Stimulated activated naive CD8-positive, alpha-beta T cell treated with anti-CD3 and anti-CD28 coated beads, Interleukin-15, Interleukin-2, amounts not matched to agents 100 ng/mL and 50 ng/mL, for 24 hours (primary cell): ENCODE measurements around the gene XPR1.
A peak's percentile ranks its signal among the peaks of the same experiment; 100 is the strongest.

Source experiments
- H3K27ac Mint-ChIP-seq: one replicate; pipeline ENCODE4 v1.8.0; 2021; ENCODE audit warnings: mild to moderate bottlenecking, mixed read lengths
- H3K27me3 Mint-ChIP-seq: one replicate; pipeline ENCODE4 v1.8.0; 2021; ENCODE audit warnings: mixed read lengths
- H3K36me3 Mint-ChIP-seq: one replicate; pipeline ENCODE4 v1.8.0; 2021; ENCODE audit warnings: low read depth, mixed read lengths
- H3K4me1 Mint-ChIP-seq: one replicate; pipeline ENCODE4 v1.8.0; 2021; ENCODE audit warnings: low read depth, mixed read lengths
- H3K4me3 Mint-ChIP-seq: one replicate; pipeline ENCODE4 v1.8.0; 2021; ENCODE audit warnings: mild to moderate bottlenecking, mixed read lengths
- H3K9me3 Mint-ChIP-seq: one replicate; pipeline ENCODE4 v1.8.0; 2021; ENCODE audit warnings: mixed read lengths

Gene XPR1

DNA sequence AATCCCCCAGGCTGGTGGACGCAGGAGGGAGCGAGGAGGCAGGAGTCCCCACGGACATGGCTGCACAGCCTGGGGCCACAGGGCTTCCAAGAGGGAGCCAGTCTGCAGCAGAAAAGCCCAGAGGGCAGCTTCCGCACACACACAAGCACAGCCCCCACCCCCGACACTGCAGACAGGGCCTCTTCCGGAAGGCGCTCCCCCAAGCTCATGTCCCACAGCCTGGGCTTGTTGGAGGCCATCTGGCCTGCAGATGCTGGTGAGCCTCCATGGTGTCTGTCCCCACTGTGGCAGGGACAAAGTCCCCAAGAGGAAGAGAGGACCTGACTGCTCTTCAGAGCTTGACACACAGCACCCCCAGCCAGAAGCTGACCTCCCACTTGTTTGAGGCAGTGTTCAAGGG, 267.4 kb downstream of the XPR1 start:
- Mint-ChIP-seq H3K27me3 (no peaks in the 10 kb centered on the region), H3K27ac (no peak overlapping the region), H3K36me3 (no peaks in the 10 kb centered on the region), H3K9me3 (no peaks in the 10 kb centered on the region), H3K4me3 (no peak overlapping the region), H3K4me1 (no peaks in the 10 kb centered on the region)

DNA sequence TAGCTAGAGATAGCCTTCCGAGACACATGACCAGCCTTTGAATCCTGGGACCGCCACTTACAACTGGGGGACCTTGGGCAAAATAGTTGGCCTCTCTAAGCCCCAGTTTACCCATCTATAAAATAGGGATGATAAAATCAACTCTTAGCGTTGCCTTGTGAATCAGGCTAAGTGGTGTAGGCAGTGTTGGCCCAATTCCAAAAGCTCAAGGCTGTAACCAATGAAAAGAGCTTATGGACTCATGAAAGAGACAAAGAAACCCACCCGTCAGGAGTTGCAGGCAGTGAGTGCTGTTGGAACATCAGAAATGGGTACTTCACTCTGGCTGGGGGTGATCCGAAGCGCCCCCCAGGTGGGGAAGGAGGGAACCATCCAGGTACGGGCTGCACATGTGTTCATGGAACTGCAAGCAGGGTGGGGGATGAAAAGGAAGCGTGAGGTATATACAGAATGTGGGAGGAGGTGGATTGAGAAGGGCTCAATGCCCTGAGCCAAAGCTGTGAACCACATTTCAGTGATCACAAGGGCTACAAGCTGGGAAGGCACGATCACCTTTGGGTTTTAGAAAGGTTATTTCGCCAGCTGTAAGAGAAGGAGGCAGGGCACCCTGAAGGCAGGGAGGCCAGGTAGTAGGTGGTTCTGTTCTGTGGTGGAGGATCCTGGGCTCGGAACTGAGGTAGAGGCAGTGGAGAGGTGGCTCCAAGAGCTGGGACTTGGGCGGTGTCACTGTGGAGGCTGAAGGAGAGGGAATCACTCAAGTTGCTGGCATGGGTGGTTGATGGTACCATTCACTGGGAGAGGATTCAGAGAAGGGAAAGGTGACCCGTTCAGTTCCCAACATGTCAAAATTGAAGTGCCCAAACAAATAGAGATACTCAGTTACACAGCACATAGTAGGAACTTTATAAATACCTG, 269.5 kb downstream of the XPR1 start:
- Mint-ChIP-seq H3K4me1 (no peaks in the 10 kb centered on the region), H3K27ac (no peak overlapping the region), H3K36me3 (no peaks in the 10 kb centered on the region), H3K27me3 (no peaks in the 10 kb centered on the region), H3K9me3 (no peaks in the 10 kb centered on the region), H3K4me3 (no peak overlapping the region)

- Mint-ChIP-seq H3K4me1 (no peaks in the 10 kb centered on the region), H3K36me3 (no peaks in the 10 kb centered on the region), H3K4me3 (no peak overlapping the region), H3K27ac (no peak overlapping the region), H3K27me3 (no peaks in the 10 kb centered on the region), H3K9me3 (no peaks in the 10 kb centered on the region)
These were observed 270.7 kb downstream of the XPR1 start for GRCh38 chr1:180902541-180902940.

- no peak overlapping the region for H3K27ac Mint-ChIP-seq
These were observed 274.1 kb downstream of the XPR1 start for GRCh38 chr1:180905927-180906326.

GRCh38 chr1:180906511-180906910, 274.7 kb downstream of the XPR1 start:
- no peaks in the 10 kb centered on the region for H3K9me3 Mint-ChIP-seq
- H3K4me3 Mint-ChIP-seq: no peak overlapping the region
- H3K4me1 Mint-ChIP-seq: no peaks in the 10 kb centered on the region
- H3K27ac Mint-ChIP-seq: no peak overlapping the region
- H3K36me3 Mint-ChIP-seq: no peaks in the 10 kb centered on the region
- H3K27me3 Mint-ChIP-seq: peaks cover 5% of the 10 kb centered on the region

More at GRCh38 chr1:180905927-180906326, 274.1 kb downstream of the XPR1 start:
- Mint-ChIP-seq H3K4me3 (no peak overlapping the region), H3K36me3 (no peaks in the 10 kb centered on the region), H3K9me3 (no peaks in the 10 kb centered on the region), H3K4me1 (no peaks in the 10 kb centered on the region), H3K27me3 (no peaks in the 10 kb centered on the region)

- no peaks in the 10 kb centered on the region for H3K4me1 Mint-ChIP-seq
- no peak overlapping the region for H3K4me3 Mint-ChIP-seq
- H3K27me3 Mint-ChIP-seq: peaks cover 13% of the 10 kb centered on the region
- H3K9me3 Mint-ChIP-seq: no peaks in the 10 kb centered on the region
- H3K27ac Mint-ChIP-seq: no peak overlapping the region
- H3K36me3 Mint-ChIP-seq: no peaks in the 10 kb centered on the region
These were observed 275.7 kb downstream of the XPR1 start for GRCh38 chr1:180907313-180908055.

- Mint-ChIP-seq H3K36me3 (no peaks in the 10 kb centered on the region), H3K9me3 (no peaks in the 10 kb centered on the region), H3K4me3 (no peak overlapping the region), H3K27me3 (peaks cover 13% of the 10 kb centered on the region), H3K27ac (no peak overlapping the region), H3K4me1 (no peaks in the 10 kb centered on the region)
These were observed 276.4 kb downstream of the XPR1 start for GRCh38 chr1:180908074-180908765.

- H3K36me3 Mint-ChIP-seq: no peaks in the 10 kb centered on the region
- peaks cover 21% of the 10 kb centered on the region for H3K27me3 Mint-ChIP-seq
- no peaks in the 10 kb centered on the region for H3K4me1 Mint-ChIP-seq
- no peak overlapping the region for H3K27ac Mint-ChIP-seq
- no peak overlapping the region for H3K4me3 Mint-ChIP-seq
- no peaks in the 10 kb centered on the region for H3K9me3 Mint-ChIP-seq
These were observed 277.2 kb downstream of the XPR1 start for GRCh38 chr1:180909005-180909414.

- peaks cover 25% of the 10 kb centered on the region for H3K27me3 Mint-ChIP-seq
- no peaks in the 10 kb centered on the region for H3K4me1 Mint-ChIP-seq
These were observed 277.7 kb downstream of the XPR1 start for GRCh38 chr1:180909462-180909976.

GRCh38 chr1:180911640-180912191, 279.9 kb downstream of the XPR1 start:
- Mint-ChIP-seq H3K27ac (no peak overlapping the region), H3K4me3 (peak overlapping the region; percentile 43), H3K27me3 (peaks cover 33% of the 10 kb centered on the region)

More at GRCh38 chr1:180909462-180909976, 277.7 kb downstream of the XPR1 start:
- Mint-ChIP-seq H3K4me3 (no peak overlapping the region), H3K27ac (no peak overlapping the region), H3K36me3 (no peaks in the 10 kb centered on the region), H3K9me3 (no peaks in the 10 kb centered on the region)

GRCh38 chr1:180912211-180912800, 280.5 kb downstream of the XPR1 start:
- Mint-ChIP-seq H3K27ac (no peak overlapping the region), H3K4me1 (no peaks in the 10 kb centered on the region), H3K9me3 (no peaks in the 10 kb centered on the region), H3K36me3 (no peaks in the 10 kb centered on the region), H3K27me3 (peaks cover 33% of the 10 kb centered on the region), H3K4me3 (peak overlapping the region; percentile 43)

More at GRCh38 chr1:180911640-180912191, 279.9 kb downstream of the XPR1 start:
- Mint-ChIP-seq H3K4me1 (no peaks in the 10 kb centered on the region), H3K9me3 (no peaks in the 10 kb centered on the region), H3K36me3 (no peaks in the 10 kb centered on the region)

DNA sequence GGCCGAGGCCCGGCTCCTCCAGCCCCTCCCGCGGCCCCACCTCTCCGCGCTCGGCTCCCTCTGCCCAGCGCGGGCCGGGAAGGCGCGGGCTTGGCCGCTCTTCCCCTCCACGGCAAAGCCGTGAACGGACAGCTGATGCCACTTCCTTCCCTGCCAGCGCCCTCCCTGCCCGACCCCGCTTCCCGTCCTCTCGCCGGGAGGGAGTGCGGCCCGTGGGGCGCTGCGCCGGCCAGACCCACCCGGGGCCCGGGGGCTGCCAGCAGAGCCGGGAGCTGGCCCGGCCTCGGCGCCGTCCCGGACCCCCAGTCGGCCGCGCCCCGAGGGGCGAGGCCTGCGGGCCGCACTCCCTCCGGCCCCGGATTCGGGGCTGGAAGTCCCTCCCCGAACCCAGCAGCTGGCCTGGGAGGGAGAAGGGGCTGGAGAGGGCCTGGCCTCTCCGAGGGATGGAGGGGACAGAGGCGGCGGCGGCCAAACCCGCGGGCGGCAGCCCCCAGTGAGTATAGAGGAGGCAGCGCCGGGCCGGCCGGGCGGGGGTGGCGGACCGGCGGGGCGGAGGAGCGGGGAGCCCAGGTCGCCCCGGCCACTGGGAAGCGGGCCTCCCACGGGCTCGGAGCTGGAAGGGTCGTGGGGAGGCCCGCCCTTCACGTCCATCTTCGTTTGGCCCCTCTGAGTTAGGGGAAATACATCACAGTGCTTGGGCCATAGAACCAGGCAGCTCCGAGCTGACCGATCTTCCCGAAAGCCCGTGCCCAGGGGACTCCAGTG, 281.2 kb downstream of the XPR1 start, which contains the start of gene KIAA1614:
Gene KIAA1614, plus strand, starts transcription at position 97 of the 765 bp plus-strand sequence. Its CDS starts 347 bp downstream, at position 444.
- Mint-ChIP-seq H3K4me3 (peak within 1 kb of the TSS; percentile 49), H3K27me3 (peaks cover 33% of the 10 kb centered on the region), H3K9me3 (no peaks in the 10 kb centered on the region), H3K27ac (no peak within 1 kb of the TSS), H3K36me3 (no peaks in the 10 kb centered on the region), H3K4me1 (no peaks in the 10 kb centered on the region)

GRCh38 chr1:180915426-180915965, 283.7 kb downstream of the XPR1 start:
- Mint-ChIP-seq H3K27ac (no peak overlapping the region), H3K27me3 (peaks cover 33% of the 10 kb centered on the region), H3K4me3 (no peak overlapping the region), H3K9me3 (no peaks in the 10 kb centered on the region), H3K4me1 (no peaks in the 10 kb centered on the region), H3K36me3 (no peaks in the 10 kb centered on the region)
